ENCODE results near the gene SLC6A13. TPM values are rescaled to one million over a fixed set of nuclear protein-coding genes. Genes with fewer than 3 reads are reported as not detected.

SLC6A13 gene
- total and polyA plus RNA-seq, 4 donors, result 0.23 to 12.0 (median 7.5) TPM

DNA sequence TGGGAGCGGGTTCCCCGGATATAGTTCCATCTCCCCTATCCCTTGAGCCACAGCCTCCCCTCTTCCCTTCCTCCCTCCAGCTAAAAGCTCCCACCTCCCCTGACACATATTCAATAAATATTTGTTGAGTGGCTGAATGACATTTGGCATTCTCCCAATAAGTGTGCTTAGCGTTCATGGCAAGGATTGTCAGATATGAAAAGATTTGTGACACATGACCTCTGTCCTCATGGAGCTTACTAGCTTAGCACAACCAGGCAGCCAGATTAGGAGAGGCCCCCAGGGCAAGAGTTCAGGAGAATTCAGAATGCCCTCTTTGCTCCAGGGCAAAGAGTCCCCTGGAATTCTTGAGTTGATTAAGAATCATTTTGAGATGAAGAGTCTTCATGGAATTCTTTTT, 26.2 kb downstream of the SLC6A13 start:
- DNase-seq (ENCODE audit: low spot score), result peak; percentile 23
- H3K4me1 ChIP-seq (ENCODE audit: control insufficient read depth in 4 of 4, insufficient read depth in 4 of 4, low read length in 3 of 4), result peaks cover 0 to 40% (median 32%) of the 10 kb centered on the region in 4 donors
- H3K9ac ChIP-seq (ENCODE audit: low read depth in 1 of 2, low read length in 2 of 2), result peak overlapping the region; percentile 8 to 54
- no peaks in the 10 kb centered on the region for H3K9me3 ChIP-seq (ENCODE audit: control insufficient read depth in 4 of 4, low read length in 3 of 4)
- H3K36me3 ChIP-seq (ENCODE audit: control insufficient read depth in 4 of 4, insufficient read depth in 3 of 4, low read depth in 1 of 4, low read length in 3 of 4), result peaks cover 0 to 2% (median 0%) of the 10 kb centered on the region in 4 donors
- peak overlapping the region; percentile 49 to 55 (median 53) for H3K4me3 ChIP-seq (ENCODE audit: low read depth in 1 of 3, low read length in 3 of 3)
- H3K27ac ChIP-seq (ENCODE audit: low read depth in 1 of 2, low read length in 2 of 2), result peak overlapping the region; percentile 62 to 84
- no peaks in the 10 kb centered on the region for H3K27me3 ChIP-seq (ENCODE audit: control insufficient read depth in 4 of 4, insufficient read depth in 4 of 4, low read length in 3 of 4)
- TF ChIP-seq HNF4A (conservative IDR thresholded peaks at IDR 0.05), result no peak
- TF ChIP-seq, protein P1, sequence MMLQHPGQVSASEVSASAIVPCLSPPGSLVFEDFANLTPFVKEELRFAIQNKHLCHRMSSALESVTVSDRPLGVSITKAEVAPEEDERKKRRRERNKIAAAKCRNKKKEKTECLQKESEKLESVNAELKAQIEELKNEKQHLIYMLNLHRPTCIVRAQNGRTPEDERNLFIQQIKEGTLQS (IDR thresholded peaks at IDR 0.05), result no peak
- no peak for TF ChIP-seq RXRA (IDR thresholded peaks at IDR 0.05)
- TF ChIP-seq, protein P2, sequence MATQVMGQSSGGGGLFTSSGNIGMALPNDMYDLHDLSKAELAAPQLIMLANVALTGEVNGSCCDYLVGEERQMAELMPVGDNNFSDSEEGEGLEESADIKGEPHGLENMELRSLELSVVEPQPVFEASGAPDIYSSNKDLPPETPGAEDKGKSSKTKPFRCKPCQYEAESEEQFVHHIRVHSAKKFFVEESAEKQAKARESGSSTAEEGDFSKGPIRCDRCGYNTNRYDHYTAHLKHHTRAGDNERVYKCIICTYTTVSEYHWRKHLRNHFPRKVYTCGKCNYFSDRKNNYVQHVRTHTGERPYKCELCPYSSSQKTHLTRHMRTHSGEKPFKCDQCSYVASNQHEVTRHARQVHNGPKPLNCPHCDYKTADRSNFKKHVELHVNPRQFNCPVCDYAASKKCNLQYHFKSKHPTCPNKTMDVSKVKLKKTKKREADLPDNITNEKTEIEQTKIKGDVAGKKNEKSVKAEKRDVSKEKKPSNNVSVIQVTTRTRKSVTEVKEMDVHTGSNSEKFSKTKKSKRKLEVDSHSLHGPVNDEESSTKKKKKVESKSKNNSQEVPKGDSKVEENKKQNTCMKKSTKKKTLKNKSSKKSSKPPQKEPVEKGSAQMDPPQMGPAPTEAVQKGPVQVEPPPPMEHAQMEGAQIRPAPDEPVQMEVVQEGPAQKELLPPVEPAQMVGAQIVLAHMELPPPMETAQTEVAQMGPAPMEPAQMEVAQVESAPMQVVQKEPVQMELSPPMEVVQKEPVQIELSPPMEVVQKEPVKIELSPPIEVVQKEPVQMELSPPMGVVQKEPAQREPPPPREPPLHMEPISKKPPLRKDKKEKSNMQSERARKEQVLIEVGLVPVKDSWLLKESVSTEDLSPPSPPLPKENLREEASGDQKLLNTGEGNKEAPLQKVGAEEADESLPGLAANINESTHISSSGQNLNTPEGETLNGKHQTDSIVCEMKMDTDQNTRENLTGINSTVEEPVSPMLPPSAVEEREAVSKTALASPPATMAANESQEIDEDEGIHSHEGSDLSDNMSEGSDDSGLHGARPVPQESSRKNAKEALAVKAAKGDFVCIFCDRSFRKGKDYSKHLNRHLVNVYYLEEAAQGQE (IDR thresholded peaks at IDR 0.05), result no peak
- TF ChIP-seq GABPA (IDR thresholded peaks at IDR 0.05 in 1 of 2, conservative IDR thresholded peaks at IDR 0.05 in 1 of 2), result no peak
- TF ChIP-seq, protein P3, sequence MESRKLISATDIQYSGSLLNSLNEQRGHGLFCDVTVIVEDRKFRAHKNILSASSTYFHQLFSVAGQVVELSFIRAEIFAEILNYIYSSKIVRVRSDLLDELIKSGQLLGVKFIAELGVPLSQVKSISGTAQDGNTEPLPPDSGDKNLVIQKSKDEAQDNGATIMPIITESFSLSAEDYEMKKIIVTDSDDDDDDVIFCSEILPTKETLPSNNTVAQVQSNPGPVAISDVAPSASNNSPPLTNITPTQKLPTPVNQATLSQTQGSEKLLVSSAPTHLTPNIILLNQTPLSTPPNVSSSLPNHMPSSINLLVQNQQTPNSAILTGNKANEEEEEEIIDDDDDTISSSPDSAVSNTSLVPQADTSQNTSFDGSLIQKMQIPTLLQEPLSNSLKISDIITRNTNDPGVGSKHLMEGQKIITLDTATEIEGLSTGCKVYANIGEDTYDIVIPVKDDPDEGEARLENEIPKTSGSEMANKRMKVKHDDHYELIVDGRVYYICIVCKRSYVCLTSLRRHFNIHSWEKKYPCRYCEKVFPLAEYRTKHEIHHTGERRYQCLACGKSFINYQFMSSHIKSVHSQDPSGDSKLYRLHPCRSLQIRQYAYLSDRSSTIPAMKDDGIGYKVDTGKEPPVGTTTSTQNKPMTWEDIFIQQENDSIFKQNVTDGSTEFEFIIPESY (IDR thresholded peaks at IDR 0.05), result no peak
- no peak for TF ChIP-seq NR2F2 (IDR thresholded peaks at IDR 0.05)
- TF ChIP-seq JUND (IDR thresholded peaks at IDR 0.05), result no peak
- no peak for TF ChIP-seq HNF4G (IDR thresholded peaks at IDR 0.05)
- TF ChIP-seq EGR1 (IDR thresholded peaks at IDR 0.05; ENCODE audit: low read depth in 2 of 2), result no peak
- no peak for TF ChIP-seq SP1 (IDR thresholded peaks at IDR 0.05)
- TF ChIP-seq, protein P4, sequence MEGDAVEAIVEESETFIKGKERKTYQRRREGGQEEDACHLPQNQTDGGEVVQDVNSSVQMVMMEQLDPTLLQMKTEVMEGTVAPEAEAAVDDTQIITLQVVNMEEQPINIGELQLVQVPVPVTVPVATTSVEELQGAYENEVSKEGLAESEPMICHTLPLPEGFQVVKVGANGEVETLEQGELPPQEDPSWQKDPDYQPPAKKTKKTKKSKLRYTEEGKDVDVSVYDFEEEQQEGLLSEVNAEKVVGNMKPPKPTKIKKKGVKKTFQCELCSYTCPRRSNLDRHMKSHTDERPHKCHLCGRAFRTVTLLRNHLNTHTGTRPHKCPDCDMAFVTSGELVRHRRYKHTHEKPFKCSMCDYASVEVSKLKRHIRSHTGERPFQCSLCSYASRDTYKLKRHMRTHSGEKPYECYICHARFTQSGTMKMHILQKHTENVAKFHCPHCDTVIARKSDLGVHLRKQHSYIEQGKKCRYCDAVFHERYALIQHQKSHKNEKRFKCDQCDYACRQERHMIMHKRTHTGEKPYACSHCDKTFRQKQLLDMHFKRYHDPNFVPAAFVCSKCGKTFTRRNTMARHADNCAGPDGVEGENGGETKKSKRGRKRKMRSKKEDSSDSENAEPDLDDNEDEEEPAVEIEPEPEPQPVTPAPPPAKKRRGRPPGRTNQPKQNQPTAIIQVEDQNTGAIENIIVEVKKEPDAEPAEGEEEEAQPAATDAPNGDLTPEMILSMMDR (IDR thresholded peaks at IDR 0.05; ENCODE audit: low read depth, low read length, missing input control), result no peak
- TF ChIP-seq, protein P5, sequence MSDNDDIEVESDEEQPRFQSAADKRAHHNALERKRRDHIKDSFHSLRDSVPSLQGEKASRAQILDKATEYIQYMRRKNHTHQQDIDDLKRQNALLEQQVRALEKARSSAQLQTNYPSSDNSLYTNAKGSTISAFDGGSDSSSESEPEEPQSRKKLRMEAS (IDR thresholded peaks at IDR 0.05), result no peak
- TF ChIP-seq TAF1 (conservative IDR thresholded peaks at IDR 0.05), result no peak
- no peak for TF ChIP-seq FOXA1 (IDR thresholded peaks at IDR 0.05)
- TF ChIP-seq RAD21 (IDR thresholded peaks at IDR 0.05), result no peak
- TF ChIP-seq YY1 (IDR thresholded peaks at IDR 0.05), result no peak
- WGBS, result 32% methylated on average over 3 of the region's 3 CpGs

All from liver (tissue), 9 donors.